HEK293 (cell line): ENCODE measurements around the gene DCAF5.

Experiments used
- CTCF ChIA-PET: fragments of 350-600 bp; formaldehyde crosslinking; extraction: SDS; loops from one replicate; lab custom pipeline; 2021; ENCODE audit warnings: antibody characterized with exemption; lab: Yijun Ruan, JAX
- POLR2A ChIA-PET: fragments of 300-600 bp; formaldehyde crosslinking; extraction: SDS; loops from one replicate; lab custom pipeline; 2020; ENCODE audit warnings: antibody characterized with exemption, inconsistent platforms; lab: Yijun Ruan, JAX
- H3K27ac ChIP-seq: fragments of 200-500 bp; sonication (Bioruptor generic); 2 replicates; pipeline ENCODE4 v1.5.1; 2014; ENCODE audit warnings: low read depth, low read length, control low read depth, inconsistent platforms; ENCODE audit errors: extremely low read depth
- H3K36me3 ChIP-seq, 2 experiments: fragments of 200-500 bp in 1 of 2; sonication (Bioruptor generic) in 1 of 2; 1 replicate in 1 of 2; 2 replicates in 1 of 2; pipeline ENCODE4 v1.5.1; 2014 to 2017; ENCODE audit warnings: inconsistent platforms in 2 of 2, low read length in 2 of 2; ENCODE audit not compliant: control insufficient read depth in 2 of 2, insufficient read depth in 1 of 2
- H3K4me1 ChIP-seq: fragments of 200-500 bp; sonication (Bioruptor generic); 2 replicates; pipeline ENCODE4 v1.5.1; 2014; ENCODE audit warnings: mild to moderate bottlenecking, low read length, inconsistent platforms; ENCODE audit not compliant: control insufficient read depth, insufficient read depth
- H3K4me3 ChIP-seq: 2 replicates; pipeline ENCODE4 v1.5.1; 2011; ENCODE audit warnings: low read depth, mild to moderate bottlenecking, control low read depth, low read length, moderate library complexity
- H3K9me3 ChIP-seq: fragments of 200-500 bp; sonication (Bioruptor generic); 2 replicates; pipeline ENCODE4 v1.5.1; 2014; ENCODE audit warnings: low read depth, low read length, inconsistent platforms; ENCODE audit not compliant: control insufficient read depth, insufficient read depth
- ATF2 ChIP-seq: fragments of 450-650 bp; formaldehyde crosslinking; IDR thresholded peaks from 2 replicates; pipeline ENCODE4 v1.5.1; 2016; ENCODE audit warnings: missing biosample characterization, missing genetic modification characterization, low read depth
- KLF9 ChIP-seq: fragments of 450-650 bp; formaldehyde crosslinking; IDR thresholded peaks from 2 replicates; pipeline ENCODE4 v1.5.1; 2016; ENCODE audit warnings: missing biosample characterization, missing genetic modification characterization, low read depth
- PRDM2 ChIP-seq: fragments of 450-650 bp; formaldehyde crosslinking; IDR thresholded peaks from 2 replicates; pipeline ENCODE4 v1.5.1; 2016; ENCODE audit warnings: missing biosample characterization, missing genetic modification characterization, borderline replicate concordance
- ZBTB10 ChIP-seq: fragments of 450-650 bp; formaldehyde crosslinking; IDR thresholded peaks from 2 replicates; pipeline ENCODE4 v1.5.1; 2016; ENCODE audit warnings: missing biosample characterization, missing genetic modification characterization
- ZNF114 ChIP-seq: fragments of 450-650 bp; formaldehyde crosslinking; IDR thresholded peaks from 2 replicates; pipeline ENCODE4 v1.5.0; 2017; ENCODE audit warnings: missing biosample characterization, missing genetic modification characterization
- ZNF302 ChIP-seq: fragments of 450-650 bp; formaldehyde crosslinking; IDR thresholded peaks from 2 replicates; pipeline ENCODE4 v1.5.1; 2016; ENCODE audit warnings: missing biosample characterization, missing genetic modification characterization, low read depth
- ZNF350 ChIP-seq: fragments of 450-650 bp; formaldehyde crosslinking; IDR thresholded peaks from 2 replicates; pipeline ENCODE4 v1.5.0; 2017; ENCODE audit warnings: missing biosample characterization, mild to moderate bottlenecking, missing genetic modification characterization
- ZNF398 ChIP-seq: fragments of 450-650 bp; formaldehyde crosslinking; IDR thresholded peaks from 2 replicates; pipeline ENCODE4 v1.5.1; 2017; ENCODE audit warnings: missing biosample characterization, missing genetic modification characterization
- ZNF629 ChIP-seq: fragments of 450-650 bp; formaldehyde crosslinking; IDR thresholded peaks from 2 replicates; pipeline ENCODE4 v1.5.1; 2017; ENCODE audit warnings: missing biosample characterization, missing genetic modification characterization
- ZXDB ChIP-seq: fragments of 450-650 bp; formaldehyde crosslinking; IDR thresholded peaks from 2 replicates; pipeline ENCODE4 v1.5.1; 2016; ENCODE audit warnings: missing biosample characterization, missing genetic modification characterization

The DCAF5 gene

GRCh38 chr14:69003626-69004025, 149.3 kb downstream of the DCAF5 start:
- CTCF ChIA-PET, result no interaction called here
- no peak overlapping the region for H3K4me3 ChIP-seq

GRCh38 chr14:69002069-69002468, 150.8 kb downstream of the DCAF5 start:
- Histone ChIP-seq H3K36me3 (no peaks in the 10 kb centered on the region), H3K4me3 (no peak overlapping the region), H3K9me3 (no peaks in the 10 kb centered on the region), H3K27ac (no peak overlapping the region), H3K4me1 (no peaks in the 10 kb centered on the region)
- ChIA-PET CTCF (interaction anchor here (1.0 to 1.5 kb wide), 6 partner anchors 13 to 127 kb away, joined by 3 to 5 read pairs (median 4); no protein-coding TSS in a partner anchor), POLR2A (interaction anchor here (1.6 kb wide), 1 partner anchor 9 kb away, joined by 3 read pairs; no protein-coding TSS in a partner anchor)
- TF ChIP-seq ZXDB (tag by site-specific recombination) (no peak), ZBTB10 (no peak), ATF2 (tag by site-specific recombination) (no peak), KLF9 (no peak), PRDM2 (no peak), ZNF629 (tag by site-specific recombination) (no peak), ZNF350 (tag by site-specific recombination) (no peak), ZNF302 (tag by site-specific recombination) (no peak), ZNF398 (no peak)

More at GRCh38 chr14:69003626-69004025, 149.3 kb downstream of the DCAF5 start:
- Histone ChIP-seq H3K4me1 (peaks cover 3% of the 10 kb centered on the region; the same call in 1 of the 2 replicates), H3K9me3 (no peaks in the 10 kb centered on the region), H3K27ac (no peak overlapping the region), H3K36me3 (no peaks in the 10 kb centered on the region)
- POLR2A ChIA-PET, result no interaction called here
- TF ChIP-seq ZBTB10 (no peak), ZNF114 (tag by site-specific recombination) (no peak)
